BJ (cell line): ENCODE results near the gene PEX14. TPM values are rescaled to one million over a fixed set of nuclear protein-coding genes. Genes with fewer than 3 reads are reported as not detected.

Experiments used
- CTCF ChIA-PET: fragments of 350-600 bp; formaldehyde crosslinking; extraction: SDS; loops from one replicate; lab custom pipeline; 2021; ENCODE audit warnings: antibody characterized with exemption, inconsistent platforms; lab: Yijun Ruan, JAX
- POLR2A ChIA-PET: fragments of 300-600 bp; sonication (Branson Sonifier 250); formaldehyde crosslinking; extraction: SDS; loops from one replicate; lab custom pipeline; 2021; ENCODE audit warnings: antibody characterized with exemption; lab: Charles Lee
- DNase-seq: peaks from one replicate; pipeline ENCODE4 v3.0.0-alpha.2; 2011; ENCODE audit warnings: low read depth
- H3K27me3 ChIP-seq: 2 replicates; pipeline ENCODE4 v1.6.0; 2011; ENCODE audit warnings: low read length; ENCODE audit not compliant: control insufficient read depth, insufficient read depth
- H3K36me3 ChIP-seq: 2 replicates; pipeline ENCODE4 v1.5.1; 2011; ENCODE audit warnings: low read length; ENCODE audit not compliant: control insufficient read depth, insufficient read depth
- H3K4me3 ChIP-seq: 2 replicates; pipeline ENCODE4 v1.5.1; 2011; ENCODE audit warnings: low read depth, mild to moderate bottlenecking, control low read depth, low read length
- polyA plus RNA-seq: library from polyadenylated mRNA; depleted of rRNA; stranded (reverse); fragments of >200 nt; gene quantifications from 2 replicates; pipeline ENCODE4 v1.2.3, GENCODE V29; 2011
- TF ChIP-seq, protein P1 (sequence below): IDR thresholded peaks from 2 replicates; pipeline ENCODE4 v1.5.1; 2011; ENCODE audit warnings: low read depth, mild to moderate bottlenecking, control low read depth, inconsistent platforms, low read length, moderate library complexity; ENCODE audit not compliant: insufficient read depth

PEX14 gene
- polyA plus RNA-seq, 1 experiment: 10.1 TPM

DNA sequence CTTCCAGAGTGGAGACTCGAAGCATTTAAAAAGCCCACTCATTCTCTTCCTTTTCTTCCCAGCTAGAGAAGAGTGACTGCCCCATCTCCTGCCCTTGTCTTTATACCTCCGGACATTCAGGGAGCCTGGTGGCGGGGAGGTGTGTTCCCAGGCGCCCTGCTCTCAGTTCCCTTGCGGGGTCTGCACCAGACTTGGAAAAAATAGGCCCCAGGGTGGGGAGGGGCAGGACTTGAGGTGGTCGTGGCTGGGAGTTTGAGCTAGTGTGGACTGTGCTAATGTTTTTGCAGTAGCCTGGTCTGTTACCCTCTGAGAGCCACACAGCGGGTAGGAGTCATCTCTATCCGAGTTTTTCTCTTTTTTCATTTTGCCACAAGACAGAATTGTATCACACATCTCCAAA lies 139.1 kb downstream of the PEX14 start:
- DNase-seq: no peak
- Histone ChIP-seq H3K4me3 (no peak overlapping the region), H3K27me3 (no peaks in the 10 kb centered on the region), H3K36me3 (peaks cover 2% of the 10 kb centered on the region)
- TF ChIP-seq, protein P1, sequence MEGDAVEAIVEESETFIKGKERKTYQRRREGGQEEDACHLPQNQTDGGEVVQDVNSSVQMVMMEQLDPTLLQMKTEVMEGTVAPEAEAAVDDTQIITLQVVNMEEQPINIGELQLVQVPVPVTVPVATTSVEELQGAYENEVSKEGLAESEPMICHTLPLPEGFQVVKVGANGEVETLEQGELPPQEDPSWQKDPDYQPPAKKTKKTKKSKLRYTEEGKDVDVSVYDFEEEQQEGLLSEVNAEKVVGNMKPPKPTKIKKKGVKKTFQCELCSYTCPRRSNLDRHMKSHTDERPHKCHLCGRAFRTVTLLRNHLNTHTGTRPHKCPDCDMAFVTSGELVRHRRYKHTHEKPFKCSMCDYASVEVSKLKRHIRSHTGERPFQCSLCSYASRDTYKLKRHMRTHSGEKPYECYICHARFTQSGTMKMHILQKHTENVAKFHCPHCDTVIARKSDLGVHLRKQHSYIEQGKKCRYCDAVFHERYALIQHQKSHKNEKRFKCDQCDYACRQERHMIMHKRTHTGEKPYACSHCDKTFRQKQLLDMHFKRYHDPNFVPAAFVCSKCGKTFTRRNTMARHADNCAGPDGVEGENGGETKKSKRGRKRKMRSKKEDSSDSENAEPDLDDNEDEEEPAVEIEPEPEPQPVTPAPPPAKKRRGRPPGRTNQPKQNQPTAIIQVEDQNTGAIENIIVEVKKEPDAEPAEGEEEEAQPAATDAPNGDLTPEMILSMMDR: no peak
- POLR2A ChIA-PET: no interaction called here
- CTCF ChIA-PET: no interaction called here

DNA sequence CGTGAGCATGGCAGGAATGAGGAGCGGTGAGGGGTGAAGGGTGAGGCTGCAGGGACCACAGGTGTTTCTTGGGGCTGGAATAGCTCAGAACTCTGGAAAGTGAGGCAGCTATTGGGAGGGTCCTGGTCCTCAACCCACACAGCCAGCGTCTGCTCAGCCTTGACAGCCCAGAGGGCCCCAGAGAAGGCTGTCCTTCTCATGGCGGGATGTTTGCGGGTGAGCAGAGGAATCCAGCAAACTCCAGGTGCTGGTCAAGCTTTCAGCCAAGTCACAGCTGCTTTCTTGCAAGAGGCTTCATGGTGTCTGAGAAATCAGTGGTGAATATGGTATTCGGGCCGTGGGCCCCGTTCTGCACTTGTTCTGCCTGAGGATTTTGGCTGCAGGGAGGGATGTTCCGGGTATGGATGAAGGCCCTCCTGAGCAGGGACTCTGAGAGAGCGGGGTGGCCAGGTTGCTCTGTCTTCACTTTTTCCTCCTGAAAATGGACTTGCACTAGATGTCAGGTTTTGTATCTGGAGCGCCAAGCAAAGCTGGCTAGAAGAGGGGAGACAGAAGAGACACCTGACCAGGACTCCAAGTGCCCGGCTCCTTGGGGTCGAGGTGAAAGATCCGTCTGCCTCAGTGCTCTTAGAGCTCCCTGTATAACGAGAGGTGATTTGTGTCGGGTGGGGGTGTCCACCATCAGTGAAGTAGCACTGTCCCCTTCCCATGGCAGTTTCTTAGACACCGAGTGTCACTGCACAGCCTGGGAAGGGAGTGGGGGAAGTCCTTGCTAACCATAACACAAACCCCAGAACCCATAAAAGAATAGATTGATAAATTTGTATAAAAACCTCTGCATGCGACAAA lies 139.9 kb downstream of the PEX14 start:
- ChIA-PET CTCF (no interaction called here), POLR2A (no interaction called here)
- Histone ChIP-seq H3K36me3 (peaks cover 2% of the 10 kb centered on the region), H3K4me3 (no peak overlapping the region), H3K27me3 (no peaks in the 10 kb centered on the region)
- DNase-seq: no peak
- TF ChIP-seq, protein P1: no peak

DNA sequence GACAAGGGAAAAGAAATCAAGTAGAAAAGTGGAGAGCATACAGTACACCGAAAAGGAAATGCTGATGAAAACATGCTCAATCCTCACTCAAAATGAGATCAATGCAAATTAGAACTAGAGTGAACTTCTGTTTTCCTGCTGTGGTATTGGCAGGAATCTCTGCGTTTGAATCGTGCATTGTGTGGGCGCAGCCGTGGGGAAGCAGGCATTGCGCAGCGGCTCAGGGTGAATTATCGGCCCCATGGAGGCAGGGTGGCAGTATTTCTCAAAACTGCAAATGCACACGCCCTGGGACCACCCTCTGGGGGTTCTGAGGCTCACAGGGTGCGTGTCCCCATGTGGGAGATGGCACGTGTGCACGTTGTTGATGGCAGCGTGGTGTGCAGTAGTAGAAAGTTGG lies 140.6 kb downstream of the PEX14 start:
- H3K27me3 ChIP-seq: no peaks in the 10 kb centered on the region
- H3K4me3 ChIP-seq: no peak overlapping the region
- CTCF ChIA-PET: no interaction called here
- H3K36me3 ChIP-seq: peaks cover 2% of the 10 kb centered on the region
- no peak for DNase-seq
- POLR2A ChIA-PET: no interaction called here
- TF ChIP-seq, protein P1: no peak

DNA sequence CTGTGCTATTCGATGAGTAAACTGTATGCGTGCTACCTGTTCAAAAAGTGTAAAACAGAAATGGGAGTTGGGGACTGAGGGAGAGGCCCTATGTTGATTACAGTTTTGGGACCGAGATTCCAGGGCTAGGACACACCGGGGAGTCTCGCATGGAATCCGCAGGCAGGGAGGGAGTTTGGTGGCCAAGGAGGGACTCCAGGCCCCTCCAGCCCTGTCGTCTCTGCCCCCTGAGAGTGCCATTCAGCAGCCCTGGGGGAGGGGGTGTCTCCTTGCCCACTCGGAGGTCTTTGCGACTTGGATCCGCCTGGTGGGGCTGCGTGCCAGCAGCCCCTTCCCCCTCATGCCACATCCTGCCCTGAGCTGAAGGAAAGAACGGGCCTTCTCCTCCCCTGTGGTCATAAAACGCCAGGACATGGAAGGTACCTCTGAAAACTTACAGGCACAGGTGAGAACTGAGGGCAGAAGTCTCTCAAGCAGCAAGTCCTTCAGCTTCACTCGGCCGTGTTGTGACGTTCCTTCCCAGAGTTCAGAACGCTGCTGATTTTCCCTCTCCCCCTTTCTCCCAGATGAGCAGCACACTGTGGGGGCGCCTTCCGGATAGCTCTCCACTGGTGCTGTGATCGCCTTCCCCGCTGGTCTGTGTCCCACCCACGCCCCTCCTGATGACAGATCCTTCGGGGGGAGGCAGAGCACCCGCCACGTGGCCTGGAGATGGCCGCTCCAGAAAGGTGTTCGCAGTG lies 141.4 kb downstream of the PEX14 start:
- POLR2A ChIA-PET: no interaction called here
- TF ChIP-seq, protein P1: no peak

DNA sequence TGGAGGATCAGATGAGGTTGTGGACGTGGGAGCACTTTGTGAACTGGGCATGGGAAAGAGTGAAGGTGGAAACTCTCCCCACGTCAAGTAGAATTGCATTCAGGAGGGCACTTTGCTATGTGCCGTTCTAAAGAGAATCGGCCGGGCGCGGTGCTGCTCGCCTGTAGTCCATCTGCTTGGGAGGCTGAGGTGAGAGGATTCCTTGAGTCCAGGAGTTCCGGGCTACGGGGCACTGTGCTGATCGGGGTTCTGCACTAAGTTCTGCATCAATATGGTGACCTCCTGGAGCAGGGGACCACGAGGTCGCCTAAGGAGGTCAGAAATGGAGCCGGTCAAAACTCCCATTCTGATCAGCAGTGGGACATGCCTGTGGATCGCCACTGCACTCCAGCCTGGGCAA lies 141.9 kb downstream of the PEX14 start:
- DNase-seq: no peak
- Histone ChIP-seq H3K36me3 (peaks cover 2% of the 10 kb centered on the region), H3K27me3 (no peaks in the 10 kb centered on the region), H3K4me3 (no peak overlapping the region)
- TF ChIP-seq, protein P1: no peak
- POLR2A ChIA-PET: no interaction called here
- CTCF ChIA-PET: no interaction called here

More for the DNA sequence above, 141.4 kb downstream of the PEX14 start:
- CTCF ChIA-PET: interaction anchor here (0.5 kb wide), 1 partner anchor 450 kb away, joined by 5 read pairs; no protein-coding TSS in a partner anchor
- no peak overlapping the region for H3K4me3 ChIP-seq
- peaks cover 2% of the 10 kb centered on the region for H3K36me3 ChIP-seq
- DNase-seq: no peak
- no peaks in the 10 kb centered on the region for H3K27me3 ChIP-seq
